ENCODE data around the gene JAG1. TPM values are rescaled to one million over a fixed set of nuclear protein-coding genes. Genes with fewer than 3 reads are reported as not detected.

The JAG1 gene
- polyA plus RNA-seq, 1 donor (not counting 4 experiments of a cell fraction or from before 2014, with no cell fraction given): 84.2 TPM

GRCh38 chr20:10596710-10597121 lies 77.1 kb downstream of the JAG1 start:
- Histone ChIP-seq H3K9me1 (ENCODE audit: control insufficient read depth, extremely low read depth, insufficient read depth, low read length) (no peaks in the 10 kb centered on the region), H3K36me3 (ENCODE audit: control insufficient read depth in 2 of 2, extremely low read depth in 1 of 2, insufficient read depth in 2 of 2, low read length in 2 of 2) (peaks cover 0 to 3% of the 10 kb centered on the region in 2 experiments), H3K9ac (ENCODE audit: control insufficient read depth, extremely low read depth, insufficient read depth, low read length) (no peak overlapping the region), H4K20me1 (ENCODE audit: control insufficient read depth, extremely low read depth, insufficient read depth, low read length) (no peaks in the 10 kb centered on the region), H2AFZ (ENCODE audit: control insufficient read depth, low read length) (no peak overlapping the region), H3K79me2 (ENCODE audit: control insufficient read depth, insufficient read depth, low read length) (no peaks in the 10 kb centered on the region), H3K4me3 (ENCODE audit: control insufficient read depth in 2 of 3, extremely low read depth in 1 of 3, insufficient read depth in 2 of 3, low read depth in 1 of 3, low read length in 3 of 3) (no peak overlapping the region), H3K27me3 (ENCODE audit: control insufficient read depth, extremely low read depth, insufficient read depth, low read length) (no peaks in the 10 kb centered on the region), H3K4me2 (ENCODE audit: control insufficient read depth, extremely low read depth, insufficient read depth, low read depth, low read length) (no peak overlapping the region), H3K27ac (ENCODE audit: control insufficient read depth, insufficient read depth, low read length) (no peak overlapping the region), H3K9me3 (ENCODE audit: control insufficient read depth, low read depth, low read length) (no peaks in the 10 kb centered on the region), H3K4me1 (ENCODE audit: control insufficient read depth, extremely low read depth, insufficient read depth, low read length) (peaks cover 64% of the 10 kb centered on the region)
- FAIRE-seq: peak; percentile 43
- DNase-seq (ENCODE audit: low read depth, low spot score): no peak
- TF ChIP-seq EZH2 (IDR thresholded peaks at IDR 0.05; ENCODE audit: low read length) (no peak), CTCF (optimal IDR thresholded peaks at IDR 0.05 in 1 of 3, IDR thresholded peaks at IDR 0.05 in 1 of 3, conservative IDR thresholded peaks at IDR 0.05 in 1 of 3; ENCODE audit: extremely low read depth in 1 of 3, insufficient read depth in 2 of 3, low read length in 3 of 3) (no peak)
- dilution Hi-C loops (cut with MboI; ENCODE audit: extremely low pct_ligation_motif_present, low sequenced_read_pairs): no loop called here

- no peak overlapping the region for H3K4me2 ChIP-seq (ENCODE audit: control insufficient read depth, extremely low read depth, insufficient read depth, low read depth, low read length)
- H3K9ac ChIP-seq (ENCODE audit: control insufficient read depth, extremely low read depth, insufficient read depth, low read length): no peak overlapping the region
- peaks cover 71% of the 10 kb centered on the region for H3K4me1 ChIP-seq (ENCODE audit: control insufficient read depth, extremely low read depth, insufficient read depth, low read length)
- TF ChIP-seq CTCF (optimal IDR thresholded peaks at IDR 0.05 in 1 of 3, IDR thresholded peaks at IDR 0.05 in 1 of 3, conservative IDR thresholded peaks at IDR 0.05 in 1 of 3; ENCODE audit: extremely low read depth in 1 of 3, insufficient read depth in 2 of 3, low read length in 3 of 3) (no peak), EZH2 (IDR thresholded peaks at IDR 0.05; ENCODE audit: low read length) (no peak)
- H3K9me1 ChIP-seq (ENCODE audit: control insufficient read depth, extremely low read depth, insufficient read depth, low read length): no peaks in the 10 kb centered on the region
- DNase-seq (ENCODE audit: low read depth, low spot score): no peak
- peaks cover 0 to 3% of the 10 kb centered on the region in 2 experiments for H3K36me3 ChIP-seq (ENCODE audit: control insufficient read depth in 2 of 2, extremely low read depth in 1 of 2, insufficient read depth in 2 of 2, low read length in 2 of 2)
- H3K4me3 ChIP-seq (ENCODE audit: control insufficient read depth in 2 of 3, extremely low read depth in 1 of 3, insufficient read depth in 2 of 3, low read depth in 1 of 3, low read length in 3 of 3): no peak overlapping the region
- FAIRE-seq: no peak
- no peak overlapping the region for H2AFZ ChIP-seq (ENCODE audit: control insufficient read depth, low read length)
- dilution Hi-C loops (cut with MboI; ENCODE audit: extremely low pct_ligation_motif_present, low sequenced_read_pairs): no loop called here
- no peak overlapping the region for H3K27ac ChIP-seq (ENCODE audit: control insufficient read depth, insufficient read depth, low read length)
- H3K79me2 ChIP-seq (ENCODE audit: control insufficient read depth, insufficient read depth, low read length): no peaks in the 10 kb centered on the region
- H3K9me3 ChIP-seq (ENCODE audit: control insufficient read depth, low read depth, low read length): no peaks in the 10 kb centered on the region
- H3K27me3 ChIP-seq (ENCODE audit: control insufficient read depth, extremely low read depth, insufficient read depth, low read length): no peaks in the 10 kb centered on the region
- H4K20me1 ChIP-seq (ENCODE audit: control insufficient read depth, extremely low read depth, insufficient read depth, low read length): no peaks in the 10 kb centered on the region
These were observed 77.8 kb downstream of the JAG1 start for GRCh38 chr20:10595985-10596384.
